Mucosa of stomach (tissue), 1 donor: ENCODE data around the gene AGL.
"Not testable (repeated sequence)": the region's sequence is repeated elsewhere in the genome, so short reads cannot be mapped to it uniquely, and the experiment has no call there.

Source experiments
- H3K27me3 ChIP-seq: one replicate; pipeline ENCODE4 v1.7.0; 2013; ENCODE audit warnings: mild to moderate bottlenecking, low read length; ENCODE audit not compliant: control insufficient read depth, insufficient read depth
- H3K36me3 ChIP-seq: one replicate; pipeline ENCODE4 v1.7.0; 2013; ENCODE audit warnings: low read length; ENCODE audit not compliant: control insufficient read depth, insufficient read depth
- H3K4me1 ChIP-seq: one replicate; pipeline ENCODE4 v1.7.0; 2013; ENCODE audit warnings: mild to moderate bottlenecking, low read length; ENCODE audit not compliant: control insufficient read depth, insufficient read depth
- H3K4me3 ChIP-seq: one replicate; pipeline ENCODE4 v1.7.0; 2013; ENCODE audit warnings: low read length
- H3K9ac ChIP-seq: one replicate; pipeline ENCODE4 v1.7.0; 2013; ENCODE audit warnings: mild to moderate bottlenecking, low read length, moderate library complexity
- H3K9me3 ChIP-seq: one replicate; pipeline ENCODE4 v1.7.0; 2013; ENCODE audit warnings: mild to moderate bottlenecking, low read length, moderate library complexity; ENCODE audit not compliant: control insufficient read depth
- donor health status: Pancreatic carcinoma.

Gene AGL

GRCh38 chr1:99827970-99828369 lies 22.2 kb upstream of the AGL start:
- H3K36me3 ChIP-seq, result no peaks in the 10 kb centered on the region
- H3K4me3 ChIP-seq, result no peak overlapping the region
- H3K27me3 ChIP-seq, result no peaks in the 10 kb centered on the region
- H3K9ac ChIP-seq, result no peak overlapping the region
- H3K4me1 ChIP-seq, result no peaks in the 10 kb centered on the region
- H3K9me3 ChIP-seq, result no peaks in the 10 kb centered on the region

GRCh38 chr1:99829269-99829668 lies 20.9 kb upstream of the AGL start:
- no peaks in the 10 kb centered on the region for H3K27me3 ChIP-seq
- no peaks in the 10 kb centered on the region for H3K4me1 ChIP-seq
- H3K9ac ChIP-seq, result no peak overlapping the region
- no peaks in the 10 kb centered on the region for H3K36me3 ChIP-seq
- no peak overlapping the region for H3K4me3 ChIP-seq
- no peaks in the 10 kb centered on the region for H3K9me3 ChIP-seq

GRCh38 chr1:99833911-99834310 lies 16.2 kb upstream of the AGL start:
- not testable (repeated sequence) for H3K4me3 ChIP-seq, H3K27me3 ChIP-seq, H3K9me3 ChIP-seq, H3K9ac ChIP-seq, H3K4me1 ChIP-seq, H3K36me3 ChIP-seq

GRCh38 chr1:99836171-99837103 lies 13.7 kb upstream of the AGL start:
- H3K27me3 ChIP-seq, H3K4me1 ChIP-seq, H3K9me3 ChIP-seq, H3K9ac ChIP-seq, H3K36me3 ChIP-seq, H3K4me3 ChIP-seq: not testable (repeated sequence)

DNA sequence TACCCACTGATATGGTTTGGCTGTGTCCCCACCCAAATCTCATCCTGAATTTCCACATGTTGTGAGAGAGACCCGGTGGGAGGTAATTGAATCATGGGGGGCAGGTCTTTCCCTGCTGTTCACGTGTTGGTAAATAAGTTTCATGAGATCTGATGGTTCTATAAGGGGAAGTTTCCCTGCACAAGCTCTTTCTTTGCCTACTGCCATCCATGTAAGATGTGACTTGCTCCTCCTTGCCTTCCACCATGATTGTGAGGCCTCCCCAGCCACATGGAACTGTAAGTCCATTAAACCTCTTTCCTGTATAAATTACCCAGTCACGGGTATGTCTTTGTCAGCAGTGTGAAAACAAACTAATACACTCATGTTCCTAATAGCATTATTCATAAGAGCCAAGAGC lies 9.8 kb upstream of the AGL start:
- not testable (repeated sequence) for H3K4me1 ChIP-seq, H3K9me3 ChIP-seq, H3K36me3 ChIP-seq, H3K27me3 ChIP-seq, H3K4me3 ChIP-seq, H3K9ac ChIP-seq

DNA sequence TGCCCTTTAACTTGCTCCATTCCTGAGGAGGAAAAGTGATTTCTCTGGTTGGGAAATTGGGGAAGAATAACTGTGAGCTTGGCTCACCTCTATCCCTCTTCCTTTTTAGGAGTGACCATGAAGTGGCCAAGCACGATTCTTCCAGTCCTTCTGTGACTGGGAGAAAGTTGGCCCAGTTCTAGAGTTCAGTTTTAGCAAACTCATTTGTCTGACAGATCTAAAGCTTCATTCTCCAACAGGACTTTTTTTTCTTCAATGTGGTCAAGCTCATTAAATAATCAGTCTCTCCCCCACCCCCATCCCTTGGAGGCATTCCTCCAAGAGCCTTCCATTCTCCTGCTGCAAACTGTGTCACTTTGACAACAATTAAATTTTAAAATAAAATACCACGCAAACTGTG lies 6.4 kb upstream of the AGL start:
- no peaks in the 10 kb centered on the region for H3K36me3 ChIP-seq
- no peak overlapping the region for H3K9ac ChIP-seq
- H3K27me3 ChIP-seq, result no peaks in the 10 kb centered on the region
- H3K4me3 ChIP-seq, result no peak overlapping the region
- H3K4me1 ChIP-seq, result no peaks in the 10 kb centered on the region
- H3K9me3 ChIP-seq, result no peaks in the 10 kb centered on the region

DNA sequence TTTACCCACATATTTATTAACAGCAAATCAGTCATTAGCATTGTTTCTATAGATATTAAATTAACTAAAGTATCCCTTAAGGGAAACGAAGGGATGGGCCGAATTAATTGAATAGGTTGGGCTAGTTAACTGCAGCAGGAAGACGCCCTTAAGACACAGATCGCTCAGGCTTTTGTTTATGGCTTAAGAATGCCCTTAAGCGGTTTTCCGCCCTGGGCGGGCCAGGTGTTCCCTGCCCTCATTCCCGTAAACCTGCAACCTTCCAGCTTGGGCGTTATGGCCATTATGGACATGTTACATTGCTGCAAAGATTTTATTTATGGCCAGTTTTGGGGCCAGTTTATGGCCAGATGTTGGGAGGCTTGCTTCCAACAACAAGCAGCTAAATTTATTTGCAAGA lies 5.0 kb upstream of the AGL start:
- H3K27me3 ChIP-seq, H3K4me1 ChIP-seq, H3K9ac ChIP-seq: not testable (repeated sequence)

DNA sequence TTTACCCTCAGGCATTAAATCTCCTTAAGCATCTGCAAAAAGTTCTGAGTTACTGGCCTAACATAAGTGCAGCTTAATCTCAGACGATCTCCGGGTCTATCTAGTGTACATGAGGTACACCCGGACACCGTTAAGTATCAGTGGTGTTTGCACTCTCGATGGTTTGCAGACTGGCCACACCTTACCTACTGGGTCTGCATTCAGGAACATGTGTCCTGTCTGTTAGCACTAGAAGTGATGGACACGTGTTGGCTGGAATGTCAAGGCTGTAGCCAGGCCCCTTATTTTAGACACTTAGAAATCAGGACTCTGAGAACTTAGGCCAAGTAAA lies 783 bp upstream of the AGL start:
- Histone ChIP-seq H3K9me3 (no peaks in the 10 kb centered on the region), H3K27me3 (no peaks in the 10 kb centered on the region), H3K4me3 (peak overlapping the region; percentile 97), H3K36me3 (no peaks in the 10 kb centered on the region), H3K4me1 (no peaks in the 10 kb centered on the region), H3K9ac (peak overlapping the region; percentile 91)

More for the DNA sequence above, 5.0 kb upstream of the AGL start:
- not testable (repeated sequence) for H3K36me3 ChIP-seq, H3K9me3 ChIP-seq, H3K4me3 ChIP-seq

- H3K27me3 ChIP-seq, result no peaks in the 10 kb centered on the region
- H3K9ac ChIP-seq, result peak overlapping the region; percentile 91
- H3K36me3 ChIP-seq, result no peaks in the 10 kb centered on the region
These were observed 514 bp downstream of the AGL start for GRCh38 chr1:99850459-99851291.

DNA sequence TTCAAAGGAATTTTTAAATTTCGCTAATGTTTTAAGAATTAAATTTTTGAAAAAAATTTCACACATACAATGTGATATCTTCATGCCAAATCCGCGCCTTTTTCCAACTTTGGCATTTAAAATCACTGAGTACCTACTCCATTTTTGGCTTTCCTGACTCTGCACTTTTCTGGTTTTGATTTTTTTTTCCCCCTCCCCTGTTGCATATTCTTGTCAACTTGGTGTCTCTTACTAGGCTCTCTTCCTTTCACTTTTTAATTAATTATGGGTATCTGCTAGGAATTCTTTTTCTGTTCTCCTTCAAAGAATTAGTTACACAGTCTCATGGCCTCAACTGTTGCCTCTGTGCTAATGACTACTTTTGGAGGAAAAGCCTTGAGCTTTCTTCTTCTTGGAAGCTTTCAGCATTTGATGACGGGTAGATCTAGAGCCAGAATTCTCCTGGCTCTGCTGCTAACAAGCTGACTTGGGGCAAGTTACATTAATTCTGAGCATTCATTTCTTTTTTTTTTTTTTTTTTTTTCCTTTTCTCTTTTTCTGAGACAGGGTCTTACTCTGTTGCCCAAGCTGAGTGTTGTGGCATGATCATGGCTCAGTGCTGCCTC lies 1.8 kb downstream of the AGL start:
- Histone ChIP-seq H3K36me3 (no peaks in the 10 kb centered on the region), H3K27me3 (no peaks in the 10 kb centered on the region), H3K9ac (no peak overlapping the region), H3K9me3 (no peaks in the 10 kb centered on the region), H3K4me1 (no peaks in the 10 kb centered on the region), H3K4me3 (no peak overlapping the region)

More at GRCh38 chr1:99850459-99851291, 514 bp downstream of the AGL start:
- Histone ChIP-seq H3K4me3 (peak overlapping the region; percentile 97), H3K9me3 (no peaks in the 10 kb centered on the region), H3K4me1 (no peaks in the 10 kb centered on the region)

- Histone ChIP-seq H3K9ac (no peak overlapping the region), H3K36me3 (no peaks in the 10 kb centered on the region), H3K27me3 (no peaks in the 10 kb centered on the region), H3K4me3 (no peak overlapping the region), H3K9me3 (no peaks in the 10 kb centered on the region), H3K4me1 (no peaks in the 10 kb centered on the region)
These were observed 2.5 kb downstream of the AGL start for GRCh38 chr1:99852648-99853047.

DNA sequence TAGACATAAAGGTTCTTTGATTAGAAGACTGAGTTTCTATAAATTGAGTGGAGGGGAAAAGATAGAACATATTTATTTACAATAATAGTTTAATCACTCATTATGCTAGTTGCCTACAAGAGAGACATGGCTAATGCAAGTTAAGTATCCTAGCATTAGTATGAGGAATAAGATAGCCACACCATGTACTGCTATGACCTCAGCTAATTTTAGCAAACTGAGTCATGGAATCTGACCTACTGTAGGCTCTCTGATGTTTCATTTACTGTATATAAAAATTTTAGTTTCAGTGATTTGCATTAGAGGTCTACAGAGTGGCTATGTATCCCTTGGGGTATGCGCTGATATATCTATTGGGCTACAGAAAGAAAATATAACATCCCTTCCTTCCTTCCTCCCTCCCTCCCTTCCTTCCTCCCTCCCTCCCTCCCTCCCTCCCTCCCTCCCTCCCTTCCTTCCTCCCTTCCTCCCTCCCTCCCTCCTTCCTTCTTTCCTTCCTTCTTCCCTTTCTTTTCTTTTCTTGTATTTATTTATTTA lies 5.8 kb downstream of the AGL start:
- no peaks in the 10 kb centered on the region for H3K36me3 ChIP-seq
- H3K27me3 ChIP-seq, result no peaks in the 10 kb centered on the region
- no peak overlapping the region for H3K9ac ChIP-seq
- H3K4me1 ChIP-seq, result no peaks in the 10 kb centered on the region
- no peak overlapping the region for H3K4me3 ChIP-seq
- no peaks in the 10 kb centered on the region for H3K9me3 ChIP-seq
